Effector CD8-positive, alpha-beta T cell (primary cell): Measurements from ENCODE around the gene RNF215.
"Not testable (repeated sequence)": the region's sequence is repeated elsewhere in the genome, so short reads cannot be mapped to it uniquely, and the experiment has no call there.

Experiments used
- DNase-seq: peaks from one replicate; lab custom pipeline; 2025; lab: John Stamatoyannopoulos, UW

The RNF215 gene

DNA sequence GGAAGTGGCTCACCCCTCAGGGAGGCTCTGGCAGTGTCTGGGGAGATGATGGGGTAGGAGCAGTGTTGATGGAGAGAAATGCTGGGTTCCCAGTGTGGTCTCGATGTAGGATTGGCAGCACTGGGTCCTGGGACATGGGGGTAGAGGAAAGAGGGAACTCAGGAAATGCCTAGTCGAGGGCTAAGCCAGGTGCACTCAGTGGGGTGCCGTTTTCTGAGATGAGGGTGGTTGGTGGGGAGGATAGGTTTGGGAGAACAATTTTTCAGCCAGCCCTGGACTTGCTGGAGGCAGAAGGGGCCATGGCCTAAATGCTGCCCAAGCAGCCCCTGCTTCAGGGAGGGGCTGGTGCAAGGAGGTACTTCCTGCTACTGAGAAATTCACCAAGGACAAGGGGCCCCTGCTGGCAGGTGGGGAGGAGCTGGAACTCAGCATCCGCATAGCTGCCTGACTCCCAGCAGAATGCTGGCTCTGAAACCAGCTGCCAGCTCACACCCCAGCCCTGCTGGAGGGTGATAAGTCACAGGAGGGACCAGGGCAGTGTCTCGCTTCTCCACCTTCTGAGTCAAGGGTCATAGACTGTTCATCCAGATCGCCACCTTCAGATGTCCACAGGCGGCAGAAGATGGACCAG lies 24.4 kb downstream of the RNF215 start:
- no peak for DNase-seq

DNA sequence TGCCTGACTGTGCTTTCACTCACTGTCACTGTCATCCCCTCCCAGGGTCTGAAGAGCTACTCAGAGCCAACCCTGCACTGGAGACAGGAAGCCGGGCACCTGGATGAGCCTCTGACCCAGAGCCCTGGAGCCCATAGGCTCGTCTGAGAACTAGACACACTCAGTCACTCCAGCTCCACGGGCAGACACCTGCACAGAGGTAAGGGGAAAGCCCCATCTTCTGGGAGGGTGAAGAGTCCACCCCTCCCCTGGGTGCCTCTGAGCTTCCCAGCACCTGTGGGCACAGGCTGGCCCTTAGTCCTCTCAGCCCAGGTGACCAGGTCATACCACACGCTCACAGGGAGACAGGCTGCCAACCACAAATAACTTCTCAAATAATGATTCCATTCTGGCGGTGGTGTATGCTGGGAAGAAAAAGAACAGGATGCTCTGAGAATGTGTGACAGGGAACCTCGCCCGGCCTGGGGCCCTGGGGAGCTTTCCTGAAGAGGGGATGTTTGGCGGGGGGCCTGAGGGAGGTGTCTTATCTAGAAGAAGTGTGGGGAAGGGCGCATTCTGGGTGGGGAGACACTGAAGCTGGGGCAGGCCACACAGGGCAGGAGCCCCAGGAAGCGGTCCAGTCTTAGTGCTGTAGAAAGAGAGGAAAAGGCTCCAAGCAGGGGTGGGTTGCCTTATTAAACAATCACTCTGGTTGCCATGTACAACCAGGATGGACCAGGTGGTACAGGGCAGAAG lies 25.1 kb downstream of the RNF215 start:
- no peak for DNase-seq

DNA sequence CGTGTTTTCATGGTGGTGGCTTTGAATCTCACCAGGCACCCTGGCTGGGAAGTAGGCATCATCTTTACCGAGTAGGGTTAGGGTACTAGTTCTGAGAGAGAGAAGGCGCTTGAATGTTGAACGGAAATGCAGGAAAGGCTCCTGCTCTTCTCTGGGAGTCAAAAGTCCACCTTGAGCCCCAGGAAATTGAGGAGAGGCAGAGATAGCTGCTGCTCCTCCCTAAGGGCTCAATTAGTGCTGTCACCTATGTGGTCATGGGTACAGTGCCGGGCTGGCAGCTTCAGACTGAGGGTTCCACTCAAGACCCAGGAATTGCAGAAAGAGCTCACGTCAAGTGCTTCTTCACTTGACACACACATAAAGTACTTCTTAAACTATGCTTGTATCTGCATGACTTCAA lies 28.7 kb downstream of the RNF215 start:
- DNase-seq: no peak

DNA sequence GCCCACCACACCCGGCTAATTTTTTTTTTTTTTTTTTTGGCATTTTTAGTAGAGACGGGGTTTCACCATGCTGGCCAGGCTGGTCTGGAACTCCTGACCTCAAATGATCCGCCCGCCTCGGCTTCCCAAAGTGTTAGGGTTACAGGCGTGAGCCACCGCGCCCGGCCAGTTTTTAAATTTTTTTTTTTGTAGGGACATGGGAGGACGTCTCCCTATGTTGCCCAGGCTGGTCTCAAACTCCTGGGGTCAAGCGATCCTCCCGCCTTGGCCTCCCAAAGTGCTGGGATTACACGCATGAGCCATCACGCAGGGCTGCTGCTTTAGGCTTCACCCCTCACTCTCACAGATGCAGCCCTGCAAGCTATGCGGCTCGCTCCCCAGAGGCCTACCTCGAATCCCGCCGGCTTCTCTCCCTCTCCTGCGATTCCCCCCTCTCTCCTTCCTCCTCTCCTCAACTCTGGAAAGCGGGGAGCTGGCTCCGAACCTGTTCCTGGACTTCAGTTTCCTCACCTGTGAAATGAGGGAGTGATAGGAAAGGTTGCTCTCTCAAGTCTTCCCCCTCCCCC lies 29.5 kb downstream of the RNF215 start:
- no peak for DNase-seq

DNA sequence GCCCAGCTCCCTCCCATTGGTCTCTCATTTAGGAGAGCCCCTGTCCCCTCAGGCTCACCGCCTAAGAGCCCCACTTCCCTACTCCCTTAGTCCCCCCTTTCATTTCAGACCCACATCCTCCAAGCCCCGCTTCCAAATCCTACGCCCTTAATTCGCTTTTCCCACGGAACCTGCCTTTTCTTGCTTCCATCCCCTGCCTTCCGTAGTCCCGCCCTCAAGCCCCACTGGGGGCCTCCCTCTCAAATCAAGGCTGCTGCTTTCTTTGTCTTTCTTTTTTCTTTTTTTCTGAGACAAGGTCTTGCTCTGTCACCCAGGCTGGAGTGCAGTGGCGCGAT lies 30.0 kb downstream of the RNF215 start:
- DNase-seq: peak; percentile 57

DNA sequence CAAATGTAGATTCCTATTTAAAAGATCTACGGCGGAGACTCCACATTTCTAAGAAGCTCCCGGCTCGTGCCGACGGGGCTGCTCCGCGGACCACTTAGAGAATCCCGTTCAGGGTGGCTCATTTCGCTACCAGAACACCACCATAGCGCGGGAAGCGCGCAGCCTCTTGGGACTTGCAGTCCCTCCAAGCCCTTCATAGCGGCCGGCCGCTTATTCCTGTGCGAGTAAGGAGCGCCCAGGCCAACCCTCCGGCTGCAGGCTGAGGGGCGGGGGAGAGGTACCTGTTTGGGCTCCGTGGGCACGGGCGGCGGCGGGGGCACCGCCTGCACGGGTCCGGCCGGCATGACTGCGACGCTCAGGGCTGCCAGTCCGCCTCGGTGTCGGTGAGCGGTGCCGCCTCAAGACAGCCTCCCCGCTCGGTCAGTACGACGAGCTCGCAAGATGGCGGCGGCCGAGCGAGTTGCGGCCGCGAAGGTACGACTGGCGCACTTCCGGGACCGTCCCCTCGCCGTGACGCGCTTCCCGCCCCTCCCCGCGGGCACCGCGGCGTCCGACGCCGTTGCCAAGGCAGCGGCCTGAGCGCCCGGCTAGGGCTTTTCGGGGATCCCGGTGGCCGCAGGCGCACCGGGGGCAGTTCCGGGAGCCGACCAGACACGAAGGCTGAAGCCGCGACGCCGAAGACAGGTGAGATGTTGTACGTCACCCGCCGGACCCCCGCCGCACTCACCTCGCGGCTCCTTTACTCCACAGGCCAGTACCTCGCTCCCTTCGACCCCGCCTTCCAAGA lies 30.6 kb downstream of the RNF215 start, which contains the start of the genes CCDC157 and SF3A1:
CCDC157 (plus strand) TSS at position 559 of the 787 bp plus-strand sequence. CDS start 8,994 bp downstream, outside the sequence.
SF3A1 (minus strand) TSS at position 446 of the 787 bp plus-strand sequence; CDS start at position 344, 102 bp downstream.
- DNase-seq: peak; percentile 75

DNA sequence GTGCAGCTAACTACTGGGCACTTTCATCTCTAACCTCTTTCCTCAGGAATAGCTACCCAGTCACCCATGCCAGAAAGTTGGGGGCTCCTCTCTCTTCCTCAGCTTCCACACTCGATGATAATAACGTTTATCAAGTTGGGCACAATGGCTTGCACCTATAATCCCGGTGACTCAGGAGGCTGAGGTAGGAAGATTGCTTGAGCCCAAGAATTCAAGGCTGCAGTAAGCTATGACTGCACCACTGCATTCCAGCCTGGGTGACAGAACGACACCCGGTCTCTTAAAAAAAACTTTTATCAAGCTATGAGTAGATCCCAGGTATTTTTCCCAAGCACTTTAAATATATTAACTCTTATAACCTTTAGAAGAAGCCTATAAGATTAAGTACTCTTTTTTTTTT lies 32.6 kb downstream of the RNF215 start:
- no peak for DNase-seq

DNA sequence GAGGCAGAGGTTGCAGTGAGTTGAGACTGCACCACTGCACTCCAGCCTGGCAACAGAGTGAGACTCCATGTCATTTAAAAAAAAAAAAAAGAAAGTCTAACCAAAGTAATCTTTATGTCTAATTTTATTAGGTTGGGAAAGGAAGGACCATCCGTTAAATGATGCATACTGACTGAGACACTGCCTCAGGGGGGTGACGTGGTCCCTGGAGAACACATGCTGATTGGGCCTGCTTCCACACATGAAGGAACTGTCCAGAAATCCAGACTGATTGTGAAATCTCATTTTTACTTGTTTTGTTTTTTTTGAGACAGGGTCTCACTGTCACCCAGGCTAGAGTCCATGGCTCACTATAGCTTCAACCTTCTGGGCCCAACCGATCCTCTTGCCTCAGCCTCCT lies 36.0 kb downstream of the RNF215 start:
- no peak for DNase-seq

DNA sequence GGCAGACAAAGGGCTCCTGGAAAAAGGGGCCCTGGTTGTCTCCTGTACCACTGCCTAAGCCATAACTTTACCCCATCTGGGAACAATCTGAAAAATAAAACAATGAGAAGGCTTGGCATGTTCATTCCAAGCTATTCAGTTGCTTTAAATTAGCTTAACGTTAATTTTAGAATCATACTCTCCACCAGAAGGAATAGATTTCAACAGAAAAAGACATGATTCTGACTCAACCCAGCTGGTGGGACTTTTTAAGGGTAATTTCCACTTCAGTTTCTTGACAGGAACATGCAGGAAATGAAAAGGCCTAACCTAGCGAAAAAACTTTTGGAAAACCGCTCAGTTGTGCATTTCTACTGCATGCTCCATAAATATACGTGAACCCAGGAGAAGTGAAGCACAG lies 38.4 kb downstream of the RNF215 start:
- DNase-seq: no peak

DNA sequence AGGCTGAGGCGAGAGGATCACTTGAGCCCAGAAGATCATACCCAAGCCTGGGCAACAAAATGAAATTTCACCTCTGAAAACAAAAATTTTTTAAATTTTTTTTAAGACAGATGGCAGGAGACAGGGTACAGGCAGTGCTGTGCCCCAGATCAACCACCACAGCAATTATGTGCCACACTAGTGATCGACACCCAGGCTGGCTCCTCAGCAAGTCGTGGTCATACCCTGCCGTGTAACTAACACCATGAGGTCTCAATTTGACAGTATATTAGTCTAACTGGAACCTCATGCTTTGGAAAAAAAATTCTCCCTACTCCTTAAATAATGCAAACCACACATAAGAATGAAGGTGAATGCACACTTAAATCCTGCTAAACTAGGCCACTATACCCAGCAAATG lies 38.8 kb downstream of the RNF215 start:
- DNase-seq: no peak

DNA sequence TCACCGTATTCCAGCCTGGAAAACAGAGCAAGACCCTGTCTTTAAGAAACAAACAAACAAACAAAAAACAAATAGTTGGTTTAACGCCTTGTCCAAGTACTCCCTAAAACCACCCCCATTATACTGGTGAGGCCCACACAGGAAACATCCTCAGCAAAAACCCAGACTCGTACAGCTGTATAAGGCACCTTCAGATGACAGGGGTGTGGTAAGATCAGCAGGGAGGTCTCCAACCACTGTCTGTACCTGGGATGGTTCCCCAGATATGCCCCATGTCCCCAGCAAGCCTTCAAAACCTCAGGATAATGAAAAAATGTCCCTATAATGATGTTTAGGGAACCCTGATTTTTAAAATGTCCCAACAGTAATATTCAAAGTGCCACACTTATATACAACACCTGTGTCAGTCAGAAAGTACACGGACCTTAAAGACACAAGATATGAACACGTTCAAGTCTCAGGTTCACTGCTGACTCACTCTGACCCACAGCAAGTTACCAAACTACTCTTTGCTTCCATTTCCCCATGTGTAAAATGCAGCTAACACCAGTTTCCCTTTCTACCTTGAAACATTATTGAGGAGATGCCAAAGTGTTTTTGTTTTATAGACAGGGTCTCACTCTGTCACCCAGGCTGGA lies 39.8 kb downstream of the RNF215 start:
- DNase-seq: no peak

DNA sequence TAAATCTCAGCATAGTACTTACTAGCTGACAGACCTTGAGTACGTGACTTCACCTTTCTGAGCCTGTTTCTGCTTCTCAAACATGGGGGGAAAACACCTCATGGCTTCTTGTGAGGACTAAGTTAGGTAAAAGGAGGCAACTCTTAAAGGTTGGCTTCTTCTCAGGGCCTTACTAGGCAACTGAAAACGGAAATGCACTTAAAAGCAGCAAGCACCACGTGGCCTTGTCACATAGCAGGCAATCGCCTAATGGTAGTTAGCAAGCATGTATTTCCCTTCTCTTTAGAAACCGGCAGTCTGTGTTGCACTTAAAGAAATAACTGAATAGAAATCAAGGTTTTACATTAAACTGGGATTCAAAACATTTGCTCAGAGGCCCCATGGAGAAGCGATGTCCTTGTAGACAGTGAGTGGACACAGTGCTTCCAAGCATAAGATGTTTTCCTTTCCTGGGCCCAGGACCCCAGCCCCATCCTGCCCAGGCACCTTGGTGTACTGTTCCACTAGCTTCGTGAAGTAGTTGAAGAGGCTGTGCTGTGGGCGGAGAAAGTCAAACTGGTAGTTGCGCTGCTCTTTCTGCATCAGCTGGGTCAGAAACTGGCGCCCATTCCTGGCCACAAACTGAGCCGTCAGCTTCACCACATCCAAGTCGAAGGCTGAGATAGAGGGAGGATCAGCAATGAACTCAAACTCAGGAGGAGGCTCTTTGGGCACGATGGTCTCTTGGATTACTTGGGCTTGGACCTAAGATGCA lies 42.6 kb downstream of the RNF215 start:
- no peak for DNase-seq

DNA sequence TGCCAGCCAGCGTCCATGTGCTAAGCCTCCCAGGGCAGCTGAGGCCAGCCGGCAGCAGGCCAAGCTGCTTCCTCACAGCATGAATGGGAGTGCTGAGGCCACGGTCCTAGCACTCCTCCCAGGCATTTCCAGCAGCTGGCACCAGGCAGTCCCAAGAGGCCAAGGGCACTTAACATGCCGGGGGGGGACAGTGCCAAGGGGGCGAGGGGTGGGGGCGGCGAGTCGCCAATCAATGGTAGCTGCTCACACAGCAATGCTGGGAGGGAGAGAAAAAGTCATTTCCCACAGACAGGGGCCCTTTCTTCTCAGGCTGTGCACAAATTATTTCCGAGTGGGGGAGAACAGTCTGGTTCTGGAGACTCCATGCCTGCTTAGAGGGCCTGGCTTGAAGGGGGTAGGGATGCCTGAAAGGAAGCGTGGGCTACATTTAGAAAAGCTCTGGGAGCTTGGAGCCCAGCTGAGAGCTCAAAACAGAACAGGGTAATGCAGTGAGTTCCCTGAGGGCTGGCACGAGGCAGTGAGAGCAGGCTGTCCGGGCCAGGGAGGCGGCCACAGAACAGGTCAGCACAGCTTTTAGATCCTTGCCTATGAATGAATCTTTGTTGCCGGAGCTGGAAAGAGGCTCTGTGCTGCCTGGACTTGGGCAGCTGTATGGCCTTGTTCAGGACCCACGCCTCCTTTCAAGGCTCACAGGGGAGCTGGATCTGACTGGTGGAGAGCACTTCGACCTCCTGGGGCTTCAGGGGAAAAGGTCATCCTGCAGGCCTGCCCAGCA lies 46.1 kb downstream of the RNF215 start:
- DNase-seq: no peak

DNA sequence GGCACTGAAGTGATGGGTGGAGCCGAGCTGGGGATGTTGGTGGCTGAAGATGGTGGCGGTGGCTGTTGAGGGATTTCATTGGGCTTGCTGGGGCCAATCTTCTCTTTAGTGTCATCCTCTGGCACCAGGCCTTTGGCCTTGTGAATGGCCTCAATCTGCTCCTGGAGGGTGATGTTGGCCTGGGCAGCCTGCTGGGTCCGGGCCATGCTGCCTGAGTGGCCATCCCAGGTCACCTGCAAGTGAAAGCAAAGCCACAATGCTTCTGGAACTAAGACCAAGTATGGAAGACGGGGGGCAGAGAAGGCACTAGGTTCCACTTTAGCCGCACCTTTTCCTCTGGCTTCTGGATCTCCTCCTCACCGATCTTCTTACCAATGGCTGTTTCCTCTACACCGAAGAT lies 48.4 kb downstream of the RNF215 start:
- DNase-seq: no peak

DNA sequence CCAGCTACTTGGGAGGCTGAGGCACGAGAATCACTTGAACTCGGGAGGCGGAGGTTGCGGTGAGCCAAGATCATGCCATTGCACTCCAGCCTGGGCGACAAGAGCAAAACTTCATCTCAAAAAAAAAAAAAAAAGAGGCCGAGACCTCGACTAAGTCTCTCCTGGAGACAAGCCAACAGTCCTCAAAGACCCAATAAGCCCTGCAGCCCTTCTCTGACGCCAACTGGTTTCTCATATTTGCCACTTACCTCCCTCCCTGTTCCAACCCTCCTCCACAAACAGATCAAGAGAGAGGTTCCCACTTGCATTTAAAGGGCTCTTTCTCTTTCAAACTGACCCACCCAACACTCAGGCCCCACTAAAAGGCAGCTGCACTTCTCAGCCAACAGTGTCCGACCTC lies 48.9 kb downstream of the RNF215 start:
- DNase-seq: not testable (repeated sequence)

DNA sequence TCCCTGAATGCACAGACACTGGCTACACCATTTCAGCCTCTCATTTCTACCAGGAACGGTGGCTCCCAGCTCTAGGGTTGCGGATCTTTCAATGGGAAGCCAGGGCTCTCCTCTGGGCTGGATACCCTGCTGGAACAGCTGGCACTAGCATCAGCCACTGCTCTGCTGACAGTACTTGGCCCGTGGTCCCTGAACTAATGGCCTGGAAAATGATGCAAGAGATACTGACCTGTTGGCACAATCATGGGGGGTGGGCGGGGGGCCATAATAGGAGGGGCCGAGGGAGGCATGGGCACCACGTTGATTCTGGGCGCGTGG lies 49.8 kb downstream of the RNF215 start:
- DNase-seq: no peak

DNA sequence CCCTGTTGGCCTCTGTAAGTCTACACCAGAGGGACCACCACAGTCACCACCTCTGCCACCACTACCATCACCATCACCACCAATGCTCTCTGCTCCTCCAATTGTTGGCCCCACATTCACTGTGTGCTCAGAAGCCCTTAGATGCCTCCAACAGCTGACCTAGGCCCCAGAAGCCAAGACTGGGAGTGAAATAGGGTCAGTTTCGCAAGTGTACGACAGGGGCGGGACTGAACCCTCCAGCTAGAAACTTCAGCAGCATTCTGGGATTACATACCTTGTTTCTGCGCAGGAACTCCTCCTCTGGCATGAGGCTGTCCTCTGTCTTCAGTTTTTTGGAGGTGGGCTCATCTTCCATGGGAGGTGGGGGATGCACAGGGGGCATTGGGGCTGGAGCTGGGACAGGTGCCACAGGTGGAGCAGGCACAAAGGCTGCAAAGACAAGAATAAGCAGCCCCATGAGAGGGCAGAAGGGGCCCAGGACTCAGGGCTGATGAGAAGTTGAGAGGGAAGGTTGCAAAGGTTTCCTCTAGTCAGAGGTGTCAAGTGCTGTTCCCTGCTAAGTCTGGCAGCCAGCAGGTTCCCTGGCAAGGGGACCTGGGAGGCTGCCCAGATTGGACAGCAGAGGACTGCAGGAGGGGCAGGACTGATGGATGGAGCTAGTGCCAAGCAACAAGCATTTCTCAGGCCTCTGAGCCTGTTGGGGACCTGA lies 50.3 kb downstream of the RNF215 start:
- no peak for DNase-seq

DNA sequence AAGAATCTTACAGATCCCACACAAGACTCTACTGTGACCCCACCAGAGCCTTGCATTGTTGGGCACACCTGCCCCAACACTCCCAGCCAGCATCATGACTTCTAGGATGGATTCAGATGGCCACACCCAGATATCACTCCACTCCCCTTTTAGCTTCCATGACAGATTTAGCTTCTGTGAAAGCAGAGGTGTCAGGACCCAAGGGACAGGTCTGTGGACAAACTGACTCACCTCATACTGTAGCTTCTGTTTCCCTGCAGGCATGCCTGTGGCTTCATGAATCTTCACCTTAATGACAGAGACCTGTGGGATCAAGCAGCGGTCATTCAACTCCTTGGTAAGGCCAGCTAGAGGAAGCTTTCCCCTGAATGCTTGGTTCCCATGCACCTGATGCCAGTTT lies 52.0 kb downstream of the RNF215 start:
- no peak for DNase-seq

DNA sequence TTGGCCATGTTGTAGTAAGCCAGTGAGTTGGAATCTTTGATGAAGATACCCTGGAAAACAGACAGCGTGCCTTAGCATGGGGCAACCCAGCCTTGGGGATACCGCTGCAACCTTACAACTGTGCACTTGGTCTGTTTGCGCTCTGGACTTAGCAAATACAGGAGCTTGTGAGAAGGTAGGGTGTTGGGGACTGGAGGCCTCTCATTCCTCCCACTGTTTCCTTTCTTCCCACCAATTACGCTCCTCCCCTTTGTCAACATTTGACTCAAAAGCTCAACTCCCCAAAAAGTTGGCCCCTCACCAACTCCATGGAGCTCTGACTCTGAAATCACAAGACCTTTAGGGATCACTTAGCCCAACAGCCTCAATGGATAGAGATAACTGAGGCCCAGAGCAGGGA lies 52.6 kb downstream of the RNF215 start:
- no peak for DNase-seq

DNA sequence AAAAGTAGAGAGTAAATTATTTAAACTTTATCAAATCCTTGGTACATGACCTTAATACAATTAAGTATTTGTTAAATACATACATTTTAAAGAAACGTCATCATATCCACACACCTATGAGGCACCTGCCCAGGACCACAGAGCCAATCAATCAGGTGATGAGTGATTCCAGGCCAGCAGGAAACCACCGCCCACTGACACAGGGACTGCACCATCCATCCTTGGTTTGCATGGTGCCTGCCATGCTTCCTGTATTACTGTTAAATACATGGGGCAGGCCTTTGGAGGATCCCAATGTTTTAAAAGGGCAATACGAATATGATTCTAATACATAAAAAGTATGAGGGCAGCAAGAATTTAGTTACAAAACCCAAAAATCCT lies 53.5 kb downstream of the RNF215 start:
- no peak for DNase-seq
